ENCODE data around the gene CWC27. TPM values are rescaled to one million over a fixed set of nuclear protein-coding genes. Genes with fewer than 3 reads are reported as not detected.

Gene CWC27
- polyA plus RNA-seq, 2 of the 4 experiments (the other 2 are of a cell fraction) = 24.1 to 48.5 TPM

DNA sequence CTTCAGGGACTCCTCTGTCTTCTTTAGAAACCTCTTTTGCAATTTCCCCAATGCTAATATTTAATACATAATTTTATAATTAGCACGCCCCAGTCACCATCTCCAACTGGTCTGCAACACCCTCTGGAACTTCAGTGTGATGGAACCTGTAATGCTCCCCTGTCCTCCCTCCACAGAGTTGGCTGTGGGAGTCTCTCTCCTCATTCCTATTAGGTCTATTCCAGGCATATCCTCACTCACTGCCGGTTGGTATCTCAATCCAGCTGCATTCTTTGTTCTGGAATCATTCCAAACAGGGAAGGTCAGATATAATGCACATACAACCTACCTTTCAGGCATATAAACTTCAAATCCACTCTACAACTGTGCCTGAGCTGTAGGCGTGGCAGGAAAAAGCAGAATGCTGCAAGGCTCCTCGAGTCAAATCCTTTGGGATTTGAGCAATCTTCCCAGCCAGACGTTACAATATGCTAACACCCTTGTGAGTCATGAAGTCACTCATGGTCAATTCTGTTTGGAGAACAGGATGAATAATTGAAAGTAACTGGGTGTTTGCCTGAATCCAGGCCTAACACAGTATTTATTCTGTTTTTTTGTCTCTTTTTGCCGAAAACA is 293.8 kb downstream of the CWC27 start:
- ChIA-PET POLR2A (interaction anchor here (1.0 to 2.4 kb wide), 2 partner anchors 8 to 27 kb away, joined by 3 to 11 read pairs; no protein-coding TSS in a partner anchor), CTCF (interaction anchor here (0.9 kb wide), 1 partner anchor 103 kb away, joined by 3 read pairs; no protein-coding TSS in a partner anchor)
- no peak overlapping the region for H3K4me3 ChIP-seq
- peaks cover 14% of the 10 kb centered on the region for H3K4me1 ChIP-seq
- DNase-seq (ENCODE audit: low read depth in 1 of 2, low spot score in 1 of 2) (peak; percentile 64 to 73), FAIRE-seq (no peak), ATAC-seq (peak; percentile 93 to 96)
- no peaks in the 10 kb centered on the region for H3K9me3 ChIP-seq
- peak overlapping the region; percentile 61 for H3K4me2 ChIP-seq
- peak overlapping the region; percentile 58 to 68 for H3K27ac ChIP-seq
- TF ChIP-seq HOXB5 (CRISPR knock-in tag; IDR thresholded peaks at IDR 0.05) = no peak
- no peak for TF ChIP-seq HOXB13 (CRISPR knock-in tag; IDR thresholded peaks at IDR 0.05; ENCODE audit: low read depth)
- no peak for TF ChIP-seq HEYL (CRISPR knock-in tag; IDR thresholded peaks at IDR 0.05)
- TF ChIP-seq GATA3 (IDR thresholded peaks at IDR 0.05; ENCODE audit: borderline replicate concordance) = no peak
- no peak for TF ChIP-seq TP53 (CRISPR knock-in tag; IDR thresholded peaks at IDR 0.05)
- TF ChIP-seq CEBPB (IDR thresholded peaks at IDR 0.05) = peak; percentile 32 to 40; a peak in 1 of 4 replicates
- TF ChIP-seq HOXA7 (CRISPR knock-in tag; IDR thresholded peaks at IDR 0.05) = no peak
- TF ChIP-seq RAD21 (conservative IDR thresholded peaks at IDR 0.05 in 1 of 2, IDR thresholded peaks at IDR 0.05 in 1 of 2) = no peak
- TF ChIP-seq MAFK (IDR thresholded peaks at IDR 0.05; ENCODE audit: partially characterized antibody) = no peak
- TF ChIP-seq FOSL2 (IDR thresholded peaks at IDR 0.05) = no peak
- peak; percentile 46 for TF ChIP-seq FOSL2 (CRISPR knock-in tag; IDR thresholded peaks at IDR 0.05)
- TF ChIP-seq MAX (IDR thresholded peaks at IDR 0.05) = peak; percentile 30; the same call in 1 of the 2 replicates
- WGBS (ENCODE audit: missing lambda C conversion rate) = 24% methylated on average over 6 of the region's 6 CpGs

DNA sequence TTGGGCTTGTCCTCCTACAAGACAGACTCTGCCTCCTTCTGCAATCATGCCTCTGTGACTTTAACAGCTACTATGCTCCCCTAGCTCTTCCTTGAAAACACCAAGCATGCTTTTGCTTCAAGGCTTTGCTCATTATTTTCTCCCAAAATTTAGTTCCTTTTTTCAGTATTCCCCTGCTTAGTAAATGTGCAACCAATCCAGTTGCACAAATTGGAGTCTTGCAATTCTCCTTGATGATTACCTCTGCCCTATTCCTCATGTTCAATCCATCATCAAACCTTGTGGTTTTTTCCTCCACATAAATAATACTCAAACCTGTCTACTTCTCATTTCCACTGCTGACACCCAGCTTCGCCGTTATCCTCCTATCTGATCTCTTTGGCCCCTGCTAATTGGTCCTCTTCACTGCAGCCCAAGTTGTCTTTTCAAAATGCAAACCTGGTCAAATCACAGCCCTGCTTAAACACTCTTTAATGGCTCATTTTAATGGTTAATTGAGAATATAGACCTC is 296.3 kb downstream of the CWC27 start:
- CTCF ChIA-PET = no interaction called here
- no peak for DNase-seq (ENCODE audit: low read depth in 1 of 2, low spot score in 1 of 2)

DNA sequence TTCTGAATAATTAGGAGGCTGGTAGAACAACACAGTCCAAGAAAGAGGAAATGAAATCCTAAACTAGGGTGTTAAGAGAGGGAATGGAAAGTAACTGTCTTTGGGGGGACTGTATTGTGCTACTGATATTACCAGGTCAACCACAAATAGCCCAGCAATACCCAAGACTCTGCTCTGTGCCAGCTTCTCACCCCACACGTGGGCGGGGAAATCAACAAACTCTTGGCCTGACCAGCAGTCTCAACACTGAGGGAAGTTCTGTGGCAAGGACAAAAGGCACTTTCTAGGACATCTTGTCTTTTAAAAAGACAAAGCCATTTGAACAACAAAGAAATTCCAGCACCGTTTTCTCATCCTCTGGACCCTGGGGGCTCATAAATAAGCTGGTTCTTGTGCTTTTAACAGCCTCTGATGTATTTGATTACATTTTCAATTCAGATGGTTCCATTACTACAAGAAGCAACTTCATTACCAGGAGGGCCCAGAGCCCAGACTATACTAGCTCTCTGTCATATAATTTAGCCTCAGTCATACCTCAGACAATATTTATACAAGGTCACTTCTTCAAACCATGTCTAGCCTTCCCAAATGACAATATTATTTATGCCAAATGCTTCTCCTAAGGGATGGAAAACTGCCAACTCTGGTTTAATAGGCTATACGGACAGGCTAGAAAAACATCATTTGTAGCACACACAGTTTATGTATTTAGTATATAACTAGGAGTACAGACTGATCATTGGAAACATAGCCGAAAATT is 297.8 kb downstream of the CWC27 start:
- ATAC-seq (no peak), FAIRE-seq (no peak)
- H3K4me3 ChIP-seq = no peak overlapping the region

More for the DNA sequence above, 296.3 kb downstream of the CWC27 start:
- 97% methylated on average over 2 of the region's 2 CpGs for WGBS (ENCODE audit: missing lambda C conversion rate)
- POLR2A ChIA-PET = no interaction called here
- Histone ChIP-seq H3K27ac (no peak overlapping the region), H3K4me2 (no peak overlapping the region), H3K9me3 (no peaks in the 10 kb centered on the region), H3K4me3 (no peak overlapping the region), H3K4me1 (peaks cover 14% of the 10 kb centered on the region)
- FAIRE-seq (no peak), ATAC-seq (no peak)
- no peak for TF ChIP-seq TP53 (CRISPR knock-in tag; IDR thresholded peaks at IDR 0.05)
- TF ChIP-seq CHD2 (IDR thresholded peaks at IDR 0.05; ENCODE audit: low read length, partially characterized antibody) = no peak
- TF ChIP-seq, protein P1, sequence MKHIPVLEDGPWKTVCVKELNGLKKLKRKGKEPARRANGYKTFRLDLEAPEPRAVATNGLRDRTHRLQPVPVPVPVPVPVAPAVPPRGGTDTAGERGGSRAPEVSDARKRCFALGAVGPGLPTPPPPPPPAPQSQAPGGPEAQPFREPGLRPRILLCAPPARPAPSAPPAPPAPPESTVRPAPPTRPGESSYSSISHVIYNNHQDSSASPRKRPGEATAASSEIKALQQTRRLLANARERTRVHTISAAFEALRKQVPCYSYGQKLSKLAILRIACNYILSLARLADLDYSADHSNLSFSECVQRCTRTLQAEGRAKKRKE (CRISPR knock-in tag; IDR thresholded peaks at IDR 0.05; ENCODE audit: low read depth) = no peak

GRCh38 chr5:65067147-65067506 is 298.4 kb downstream of the CWC27 start:
- Histone ChIP-seq H3K27ac (no peak overlapping the region), H3K4me2 (no peak overlapping the region), H3K4me3 (no peak overlapping the region), H3K9me3 (no peaks in the 10 kb centered on the region), H3K4me1 (peaks cover 13% of the 10 kb centered on the region)
- CTCF ChIA-PET = no interaction called here
- ATAC-seq = no peak
- WGBS (ENCODE audit: missing lambda C conversion rate) = 83% methylated on average over 1 of the region's 1 CpG
- FAIRE-seq = no peak
- POLR2A ChIA-PET = no interaction called here
- no peak for DNase-seq (ENCODE audit: low read depth in 1 of 2, low spot score in 1 of 2)
- no peak for TF ChIP-seq FOSB (CRISPR knock-in tag; IDR thresholded peaks at IDR 0.05)
- no peak for TF ChIP-seq JUNB (IDR thresholded peaks at IDR 0.05)
- TF ChIP-seq RNF2 (IDR thresholded peaks at IDR 0.05; ENCODE audit: borderline replicate concordance, low read depth) = no peak
- TF ChIP-seq ZSCAN20 (CRISPR knock-in tag; IDR thresholded peaks at IDR 0.05) = no peak
- TF ChIP-seq HES2 (IDR thresholded peaks at IDR 0.05) = no peak
- TF ChIP-seq, protein P2, sequence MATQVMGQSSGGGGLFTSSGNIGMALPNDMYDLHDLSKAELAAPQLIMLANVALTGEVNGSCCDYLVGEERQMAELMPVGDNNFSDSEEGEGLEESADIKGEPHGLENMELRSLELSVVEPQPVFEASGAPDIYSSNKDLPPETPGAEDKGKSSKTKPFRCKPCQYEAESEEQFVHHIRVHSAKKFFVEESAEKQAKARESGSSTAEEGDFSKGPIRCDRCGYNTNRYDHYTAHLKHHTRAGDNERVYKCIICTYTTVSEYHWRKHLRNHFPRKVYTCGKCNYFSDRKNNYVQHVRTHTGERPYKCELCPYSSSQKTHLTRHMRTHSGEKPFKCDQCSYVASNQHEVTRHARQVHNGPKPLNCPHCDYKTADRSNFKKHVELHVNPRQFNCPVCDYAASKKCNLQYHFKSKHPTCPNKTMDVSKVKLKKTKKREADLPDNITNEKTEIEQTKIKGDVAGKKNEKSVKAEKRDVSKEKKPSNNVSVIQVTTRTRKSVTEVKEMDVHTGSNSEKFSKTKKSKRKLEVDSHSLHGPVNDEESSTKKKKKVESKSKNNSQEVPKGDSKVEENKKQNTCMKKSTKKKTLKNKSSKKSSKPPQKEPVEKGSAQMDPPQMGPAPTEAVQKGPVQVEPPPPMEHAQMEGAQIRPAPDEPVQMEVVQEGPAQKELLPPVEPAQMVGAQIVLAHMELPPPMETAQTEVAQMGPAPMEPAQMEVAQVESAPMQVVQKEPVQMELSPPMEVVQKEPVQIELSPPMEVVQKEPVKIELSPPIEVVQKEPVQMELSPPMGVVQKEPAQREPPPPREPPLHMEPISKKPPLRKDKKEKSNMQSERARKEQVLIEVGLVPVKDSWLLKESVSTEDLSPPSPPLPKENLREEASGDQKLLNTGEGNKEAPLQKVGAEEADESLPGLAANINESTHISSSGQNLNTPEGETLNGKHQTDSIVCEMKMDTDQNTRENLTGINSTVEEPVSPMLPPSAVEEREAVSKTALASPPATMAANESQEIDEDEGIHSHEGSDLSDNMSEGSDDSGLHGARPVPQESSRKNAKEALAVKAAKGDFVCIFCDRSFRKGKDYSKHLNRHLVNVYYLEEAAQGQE (IDR thresholded peaks at IDR 0.05) = no peak
- TF ChIP-seq, protein P1 (CRISPR knock-in tag; IDR thresholded peaks at IDR 0.05; ENCODE audit: low read depth) = no peak
- TF ChIP-seq NPAS2 (CRISPR knock-in tag; IDR thresholded peaks at IDR 0.05; ENCODE audit: borderline replicate concordance) = no peak
- TF ChIP-seq EHF (CRISPR knock-in tag; IDR thresholded peaks at IDR 0.05) = no peak

More for the DNA sequence above, 297.8 kb downstream of the CWC27 start:
- no peak for DNase-seq (ENCODE audit: low read depth in 1 of 2, low spot score in 1 of 2)
- H3K4me2 ChIP-seq = no peak overlapping the region
- TF ChIP-seq HOXA7 (CRISPR knock-in tag; IDR thresholded peaks at IDR 0.05) (no peak), EHF (CRISPR knock-in tag; IDR thresholded peaks at IDR 0.05) (no peak), KDM1A (IDR thresholded peaks at IDR 0.05; ENCODE audit: low read depth) (no peak), EP300 (IDR thresholded peaks at IDR 0.05) (no peak), NR3C1 (IDR thresholded peaks at IDR 0.05) (no peak), HEYL (CRISPR knock-in tag; IDR thresholded peaks at IDR 0.05) (no peak), JUN (IDR thresholded peaks at IDR 0.05) (no peak), FOSB (CRISPR knock-in tag; IDR thresholded peaks at IDR 0.05) (no peak)
- 44% methylated on average over 5 of the region's 5 CpGs for WGBS (ENCODE audit: missing lambda C conversion rate)
- H3K27ac ChIP-seq = no peak overlapping the region
- peaks cover 14% of the 10 kb centered on the region for H3K4me1 ChIP-seq
- ChIA-PET CTCF (no interaction called here), POLR2A (no interaction called here)
- H3K9me3 ChIP-seq = no peaks in the 10 kb centered on the region
